ENCODE measurements around the gene WDR35. TPM values are rescaled to one million over a fixed set of nuclear protein-coding genes. Genes with fewer than 3 reads are reported as not detected.

Gene WDR35
- total RNA-seq, 1 experiment from 2014 or later: 16.7 TPM

DNA sequence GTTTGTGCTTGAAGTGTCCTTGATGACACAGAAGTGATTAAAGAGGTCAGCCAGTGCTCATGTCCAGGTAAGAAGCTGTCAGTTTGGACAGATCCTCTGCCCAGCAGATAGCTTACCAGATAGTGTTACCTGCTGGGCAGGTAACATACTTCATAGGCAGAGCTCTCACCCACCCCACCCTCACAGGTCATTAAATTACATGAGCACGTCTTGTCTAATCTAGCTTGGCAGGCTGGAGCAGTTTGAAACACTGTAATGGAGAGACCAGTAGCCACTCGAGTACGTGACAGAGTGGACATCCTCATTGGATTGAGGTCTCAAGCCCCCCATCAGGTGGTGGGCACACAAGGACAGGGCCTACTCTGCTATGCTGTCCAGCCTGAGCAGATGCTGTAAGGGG is 115.2 kb downstream of the WDR35 start:
- DNase-seq: no peak
- H3K27ac Mint-ChIP-seq: no peak overlapping the region
- peaks cover 0 to under 1% of the 10 kb centered on the region in 2 experiments; a peak in 2 of 4 replicates for H3K4me1 Mint-ChIP-seq

More for the DNA sequence above, 115.2 kb downstream of the WDR35 start:
- H3K79me1 ChIP-seq (ENCODE audit: insufficient read depth, low read depth, low read length, poor library complexity, severe bottlenecking): no peaks in the 10 kb centered on the region
- H3K23me2 ChIP-seq (ENCODE audit: insufficient read length, low read depth, low read length, poor library complexity, severe bottlenecking): no peaks in the 10 kb centered on the region
- no peak overlapping the region for H2BK12ac ChIP-seq (ENCODE audit: insufficient read length, low read depth, low read length)
- H4K91ac ChIP-seq (ENCODE audit: insufficient read length, low read depth, low read length): no peak overlapping the region
- no peaks in the 10 kb centered on the region for H4K20me1 ChIP-seq (ENCODE audit: control insufficient read depth, insufficient read depth, insufficient read length)
- no CpG with 5 or more reads among the region's 3 CpGs for WGBS (ENCODE audit: extremely low coverage, insufficient read length, low lambda C conversion rate)
- no peak overlapping the region for H2BK15ac ChIP-seq (ENCODE audit: low read depth, low read length)
- no peak overlapping the region for H3K27ac ChIP-seq (ENCODE audit: insufficient read length, low read depth, low read length)
- H3K9me3 ChIP-seq (ENCODE audit: control insufficient read depth, low read depth, low read length): no peaks in the 10 kb centered on the region
- H2BK120ac ChIP-seq (ENCODE audit: low read depth, low read length, poor library complexity, severe bottlenecking): no peak overlapping the region
- Mint-ChIP-seq H3K36me3 (ENCODE audit: insufficient read depth in 1 of 3, low read depth in 3 of 3) (no peaks in the 10 kb centered on the region; a peak in 1 of 7 replicates), H3K9me3 (no peaks in the 10 kb centered on the region), H3K4me3 (no peak overlapping the region), H3K27me3 (ENCODE audit: low read depth) (peaks cover 16% of the 10 kb centered on the region)
- no peak overlapping the region for H3K4me2 ChIP-seq (ENCODE audit: insufficient read depth, insufficient read length, low read length)
- H3K18ac ChIP-seq (ENCODE audit: insufficient read length, low read depth, low read length): no peak overlapping the region
- no peak overlapping the region for H2BK5ac ChIP-seq (ENCODE audit: insufficient read length, low read length)
- no peak overlapping the region for H3K14ac ChIP-seq (ENCODE audit: insufficient read depth, low read length)
- no peaks in the 10 kb centered on the region; the same call in 1 of the 2 replicates for H3K27me3 ChIP-seq (ENCODE audit: insufficient read depth, low read length)
- no peak overlapping the region for H2AK5ac ChIP-seq (ENCODE audit: insufficient read length, low read length)
- no peak overlapping the region for H2AFZ ChIP-seq (ENCODE audit: low read length)
- no peak overlapping the region for H3T11ph ChIP-seq (ENCODE audit: low read length)
- no peak overlapping the region for H3K4ac ChIP-seq (ENCODE audit: low read depth, low read length)
- no peak for TF ChIP-seq CTCF (conservative IDR thresholded peaks at IDR 0.05)
- no peak overlapping the region for H2BK20ac ChIP-seq (ENCODE audit: low read depth, low read length, poor library complexity, severe bottlenecking)
- no peak overlapping the region for H3K56ac ChIP-seq (ENCODE audit: insufficient read length, low read depth, low read length)
- no peak overlapping the region for H3K9ac ChIP-seq (ENCODE audit: extremely low read depth, insufficient read length, low read length)
- H3K23ac ChIP-seq (ENCODE audit: insufficient read length, low read depth, low read length): no peak overlapping the region
- H4K8ac ChIP-seq (replicated peaks; ENCODE audit: insufficient read length, low read depth, low read length): no peak overlapping the region
- no peak overlapping the region for H4K5ac ChIP-seq (ENCODE audit: insufficient read length, low read depth, low read length)
- no peaks in the 10 kb centered on the region for H3K4me1 ChIP-seq (ENCODE audit: insufficient read depth, low read length)
- no peaks in the 10 kb centered on the region for H3K79me2 ChIP-seq (ENCODE audit: insufficient read depth, low read length)

Measured in H9 (cell line).